Thoracic aorta (tissue), 2 donors: Measurements from ENCODE around the gene MEPCE. TPM values are rescaled to one million over a fixed set of nuclear protein-coding genes. Genes with fewer than 3 reads are reported as not detected.

ENCODE experiments used
- ATAC-seq: fragments of 150-250 bp; one replicate; pipeline ENCODE4 v1.8.0; 2017; ENCODE audit warnings: low read depth; ENCODE audit not compliant: insufficient number of reproducible peaks, low FRiP score
- DNase-seq: peaks from one replicate; pipeline ENCODE4 v3.0.0-alpha.2; 2020; ENCODE audit warnings: low spot score
- H3K27ac ChIP-seq, 2 donors: fragments of 200-600 bp; sonication (generic); 1 replicate in 1 of 2; 2 replicates in 1 of 2; pipeline ENCODE4 v1.5.1; 2016; ENCODE audit warnings: mild to moderate bottlenecking in 2 of 2, moderate library complexity in 2 of 2
- H3K27me3 ChIP-seq: fragments of 200-600 bp; sonication (generic); replicated peaks from 2 replicates; pipeline ENCODE4 v1.6.0; 2016; ENCODE audit warnings: mild to moderate bottlenecking; ENCODE audit not compliant: insufficient read depth
- H3K36me3 ChIP-seq: fragments of 200-600 bp; sonication (generic); one replicate; pipeline ENCODE4 v1.5.1; 2016
- H3K4me1 ChIP-seq, 2 donors: fragments of 200-600 bp; sonication (generic); 1 replicate in 1 of 2; 2 replicates in 1 of 2; pipeline versions ENCODE4 v1.5.1 to v1.6.0; 2016; ENCODE audit warnings: low read depth in 2 of 2, mild to moderate bottlenecking in 1 of 2; ENCODE audit not compliant: control insufficient read depth in 1 of 2
- H3K4me3 ChIP-seq: fragments of 200-600 bp; sonication (generic); 2 replicates; pipeline ENCODE4 v1.5.1; 2016; ENCODE audit warnings: mild to moderate bottlenecking
- H3K9me3 ChIP-seq: fragments of 200-600 bp; sonication (generic); 2 replicates; pipeline ENCODE4 v1.5.1; 2016
- total RNA-seq, 2 donors: library from RNA; depleted of rRNA; stranded (reverse); fragments of >200 nt; gene quantifications; one replicate each; pipeline versions ENCODE4 v1.1.0 to v1.2.3, GENCODE V29; 2016
- TF ChIP-seq, protein P1 (sequence below): fragments of 200-600 bp; sonication (generic); IDR thresholded peaks from one replicate; pipeline ENCODE4 v1.5.1; 2019; ENCODE audit warnings: antibody characterized with exemption

MEPCE gene
- total RNA-seq, 2 donors from 2014 or later = 27.2 to 27.8 TPM

DNA sequence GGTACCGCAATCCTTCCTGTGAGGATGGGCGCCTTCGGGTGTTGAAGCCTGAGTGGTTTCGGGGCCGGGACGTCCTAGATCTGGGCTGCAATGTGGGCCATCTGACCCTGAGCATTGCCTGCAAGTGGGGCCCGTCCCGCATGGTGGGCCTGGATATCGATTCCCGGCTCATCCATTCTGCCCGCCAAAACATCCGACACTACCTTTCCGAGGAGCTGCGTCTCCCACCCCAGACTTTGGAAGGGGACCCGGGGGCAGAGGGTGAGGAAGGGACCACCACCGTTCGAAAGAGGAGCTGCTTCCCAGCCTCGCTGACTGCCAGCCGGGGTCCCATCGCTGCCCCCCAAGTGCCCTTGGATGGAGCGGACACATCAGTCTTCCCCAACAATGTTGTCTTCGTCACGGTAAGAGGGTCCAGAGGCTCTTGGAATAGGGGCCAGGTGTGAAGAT is 1.7 kb downstream of the MEPCE start:
- DNase-seq = no peak
- ATAC-seq = no peak
- H3K27ac ChIP-seq = no peak overlapping the region

DNA sequence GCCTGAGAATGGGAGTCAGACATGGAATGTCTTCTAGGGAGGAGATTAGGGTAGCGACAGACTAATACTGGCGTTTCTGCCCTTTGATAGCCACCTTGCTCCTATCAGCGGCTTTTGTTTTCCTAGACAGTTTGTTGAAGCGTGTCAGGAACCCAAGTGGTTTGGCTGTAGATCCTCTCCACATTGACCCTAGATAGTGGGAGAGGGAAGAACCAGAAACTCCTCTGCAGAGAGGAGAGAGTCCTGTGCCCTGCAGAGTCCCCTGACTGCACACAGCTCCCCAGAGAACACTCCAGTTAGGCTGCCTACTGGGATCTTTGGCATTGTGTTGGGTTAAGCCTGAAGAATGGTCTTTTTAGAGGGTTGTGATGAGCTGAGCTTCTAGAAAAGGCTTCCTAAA is 2.4 kb downstream of the MEPCE start:
- H3K36me3 ChIP-seq = peaks cover 20% of the 10 kb centered on the region
- ATAC-seq (no peak), DNase-seq (no peak)
- H3K9me3 ChIP-seq = no peaks in the 10 kb centered on the region
- peaks cover 24 to 50% of the 10 kb centered on the region in 2 donors for H3K4me1 ChIP-seq
- no peak overlapping the region for H3K27ac ChIP-seq
- no peaks in the 10 kb centered on the region for H3K27me3 ChIP-seq
- no peak overlapping the region for H3K4me3 ChIP-seq
- TF ChIP-seq, protein P1, sequence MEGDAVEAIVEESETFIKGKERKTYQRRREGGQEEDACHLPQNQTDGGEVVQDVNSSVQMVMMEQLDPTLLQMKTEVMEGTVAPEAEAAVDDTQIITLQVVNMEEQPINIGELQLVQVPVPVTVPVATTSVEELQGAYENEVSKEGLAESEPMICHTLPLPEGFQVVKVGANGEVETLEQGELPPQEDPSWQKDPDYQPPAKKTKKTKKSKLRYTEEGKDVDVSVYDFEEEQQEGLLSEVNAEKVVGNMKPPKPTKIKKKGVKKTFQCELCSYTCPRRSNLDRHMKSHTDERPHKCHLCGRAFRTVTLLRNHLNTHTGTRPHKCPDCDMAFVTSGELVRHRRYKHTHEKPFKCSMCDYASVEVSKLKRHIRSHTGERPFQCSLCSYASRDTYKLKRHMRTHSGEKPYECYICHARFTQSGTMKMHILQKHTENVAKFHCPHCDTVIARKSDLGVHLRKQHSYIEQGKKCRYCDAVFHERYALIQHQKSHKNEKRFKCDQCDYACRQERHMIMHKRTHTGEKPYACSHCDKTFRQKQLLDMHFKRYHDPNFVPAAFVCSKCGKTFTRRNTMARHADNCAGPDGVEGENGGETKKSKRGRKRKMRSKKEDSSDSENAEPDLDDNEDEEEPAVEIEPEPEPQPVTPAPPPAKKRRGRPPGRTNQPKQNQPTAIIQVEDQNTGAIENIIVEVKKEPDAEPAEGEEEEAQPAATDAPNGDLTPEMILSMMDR = no peak

More for the DNA sequence above, 1.7 kb downstream of the MEPCE start:
- H3K4me3 ChIP-seq = peak overlapping the region; percentile 81
- peaks cover 24 to 50% of the 10 kb centered on the region in 2 donors for H3K4me1 ChIP-seq
- TF ChIP-seq, protein P1 = no peak
- H3K9me3 ChIP-seq = no peaks in the 10 kb centered on the region
- H3K36me3 ChIP-seq = peaks cover 20% of the 10 kb centered on the region
- no peaks in the 10 kb centered on the region for H3K27me3 ChIP-seq

DNA sequence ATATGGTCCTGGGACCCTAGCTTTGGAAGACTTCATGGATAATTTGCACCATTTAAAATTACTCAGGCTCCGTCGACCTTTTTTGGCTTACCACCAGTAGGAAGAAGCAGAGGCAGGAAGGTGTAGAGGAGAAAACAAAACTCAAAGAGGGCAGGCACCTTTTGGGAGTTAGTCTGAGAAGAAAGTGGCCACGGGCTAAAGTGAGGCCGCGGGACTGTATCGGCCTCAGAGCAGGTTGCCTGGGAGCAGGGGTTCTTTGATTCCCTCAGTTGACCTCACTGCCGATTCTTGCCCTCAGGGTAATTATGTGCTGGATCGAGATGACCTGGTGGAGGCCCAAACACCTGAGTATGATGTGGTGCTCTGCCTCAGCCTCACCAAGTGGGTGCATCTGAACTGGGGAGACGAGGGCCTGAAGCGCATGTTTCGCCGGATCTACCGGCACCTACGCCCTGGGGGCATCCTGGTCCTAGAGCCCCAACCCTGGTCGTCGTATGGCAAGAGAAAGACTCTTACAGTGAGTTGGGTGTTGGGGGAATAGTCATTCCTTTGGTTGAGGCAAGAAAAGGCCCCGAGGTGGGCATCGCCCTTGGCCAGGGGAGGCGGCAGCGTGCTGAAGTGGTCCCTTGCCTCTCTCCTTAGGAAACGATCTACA is 3.1 kb downstream of the MEPCE start:
- H3K4me1 ChIP-seq = peaks cover 21 to 47% of the 10 kb centered on the region in 2 donors
- H3K4me3 ChIP-seq = no peak overlapping the region
- no peak overlapping the region for H3K27ac ChIP-seq
- TF ChIP-seq, protein P1 = no peak
- H3K9me3 ChIP-seq = no peaks in the 10 kb centered on the region
- H3K36me3 ChIP-seq = peaks cover 20% of the 10 kb centered on the region
- ATAC-seq (no peak), DNase-seq (no peak)
- H3K27me3 ChIP-seq = no peaks in the 10 kb centered on the region

DNA sequence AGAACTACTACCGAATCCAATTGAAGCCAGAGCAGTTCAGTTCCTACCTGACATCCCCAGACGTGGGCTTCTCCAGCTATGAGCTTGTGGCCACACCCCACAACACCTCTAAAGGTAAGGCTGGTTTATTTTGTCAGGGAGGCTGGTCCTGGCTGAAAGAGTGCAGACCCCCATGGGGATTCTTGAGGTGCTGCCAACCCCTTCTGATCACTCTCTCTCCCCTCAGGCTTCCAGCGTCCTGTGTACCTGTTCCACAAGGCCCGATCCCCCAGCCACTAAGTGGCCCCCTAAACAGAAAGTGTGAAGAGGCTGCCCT is 3.6 kb downstream of the MEPCE start:
- H3K9me3 ChIP-seq = no peaks in the 10 kb centered on the region
- H3K27ac ChIP-seq = no peak overlapping the region
- TF ChIP-seq, protein P1 = no peak
- H3K4me3 ChIP-seq = no peak overlapping the region
- peaks cover 20% of the 10 kb centered on the region for H3K36me3 ChIP-seq
- H3K27me3 ChIP-seq = no peaks in the 10 kb centered on the region
- peaks cover 19 to 44% of the 10 kb centered on the region in 2 donors for H3K4me1 ChIP-seq
- no peak for DNase-seq
- ATAC-seq = no peak

DNA sequence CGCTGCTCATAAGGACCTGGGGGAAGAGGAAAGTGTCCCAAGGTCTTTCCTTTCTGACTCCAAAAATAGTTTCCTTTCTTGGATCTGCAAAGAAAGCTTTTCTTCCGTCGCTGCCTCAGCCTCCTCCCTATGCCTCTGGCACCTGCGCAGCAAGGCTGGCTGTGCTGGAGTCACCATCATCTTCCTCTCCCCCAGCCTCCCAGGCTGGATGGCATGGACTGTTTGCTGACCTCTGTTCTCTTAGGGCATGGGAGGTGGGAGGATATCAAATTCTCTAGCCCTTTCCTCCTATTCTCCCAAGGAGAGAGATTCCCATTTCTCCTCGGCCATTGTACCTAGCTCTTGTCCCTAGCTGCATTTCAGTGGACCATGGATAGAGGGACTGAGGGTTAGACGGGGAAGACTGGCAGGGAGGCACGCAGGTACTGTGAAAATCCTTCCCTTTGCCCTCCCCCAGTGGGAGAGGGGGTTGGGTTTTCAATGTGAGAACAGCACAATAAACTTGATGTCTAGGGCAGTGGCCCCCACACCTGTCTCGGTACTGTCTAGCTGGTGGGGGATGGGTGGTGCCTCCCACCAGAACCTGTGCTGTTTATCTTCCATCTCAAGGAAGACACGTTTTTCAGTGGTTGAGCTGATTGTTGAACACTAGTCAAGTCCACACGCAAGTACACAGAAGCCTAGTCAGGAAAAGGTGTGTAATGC is 4.1 kb downstream of the MEPCE start:
- Histone ChIP-seq H3K4me3 (no peak overlapping the region), H3K9me3 (no peaks in the 10 kb centered on the region), H3K36me3 (peaks cover 20% of the 10 kb centered on the region), H3K27me3 (no peaks in the 10 kb centered on the region), H3K4me1 (peaks cover 19 to 44% of the 10 kb centered on the region in 2 donors), H3K27ac (no peak overlapping the region)
- no peak for ATAC-seq
- DNase-seq = no peak
- TF ChIP-seq, protein P1 = no peak
